Stomach smooth muscle (tissue), 2 donors: ENCODE data around the gene HOMER3.
"Not testable (repeated sequence)": the region's sequence is repeated elsewhere in the genome, so short reads cannot be mapped to it uniquely, and the experiment has no call there.

Source experiments
- H3K27ac ChIP-seq: one replicate; pipeline ENCODE4 v1.7.0; 2013; ENCODE audit warnings: mild to moderate bottlenecking, low read length, inconsistent platforms
- H3K27me3 ChIP-seq, 2 donors: one replicate each; pipeline ENCODE4 v1.7.0; 2013; ENCODE audit warnings: low read length in 2 of 2; ENCODE audit not compliant: insufficient read depth in 2 of 2, control insufficient read depth in 1 of 2
- H3K36me3 ChIP-seq, 2 donors: one replicate each; pipeline ENCODE4 v1.7.0; 2013; ENCODE audit warnings: low read length in 2 of 2; ENCODE audit not compliant: control insufficient read depth in 2 of 2, insufficient read depth in 2 of 2
- H3K4me1 ChIP-seq: one replicate; pipeline ENCODE4 v1.7.0; 2013; ENCODE audit warnings: low read length; ENCODE audit not compliant: control insufficient read depth, insufficient read depth
- H3K4me3 ChIP-seq, 2 donors: one replicate each; pipeline ENCODE4 v1.7.0; 2013; ENCODE audit warnings: low read length in 2 of 2
- H3K9ac ChIP-seq, 2 donors: one replicate each; pipeline ENCODE4 v1.7.0; 2013; ENCODE audit warnings: low read length in 2 of 2, mild to moderate bottlenecking in 1 of 2
- H3K9me3 ChIP-seq, 2 donors: one replicate each; pipeline ENCODE4 v1.7.0; 2013; ENCODE audit warnings: low read length in 2 of 2; ENCODE audit not compliant: control insufficient read depth in 2 of 2
- donor health status: healthy.
- donor health status: Pancreatic carcinoma.

The HOMER3 gene

DNA sequence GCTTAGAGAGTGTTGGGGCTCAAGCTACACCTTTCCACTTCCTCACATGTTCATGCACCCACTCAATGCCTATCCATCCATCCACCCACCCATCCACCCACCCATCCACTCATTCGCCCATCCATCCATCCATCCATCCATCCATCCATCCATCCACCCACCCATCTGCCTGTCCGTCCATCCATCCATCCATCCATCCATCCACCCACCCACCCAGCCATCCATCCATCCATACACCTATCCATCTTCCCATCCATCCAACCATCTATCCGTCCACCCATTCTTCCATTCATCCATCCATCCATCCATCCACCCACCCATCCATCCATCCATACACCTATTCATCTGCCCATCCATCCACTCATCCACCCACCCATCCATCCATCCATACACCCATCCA is 13.1 kb upstream of the HOMER3 start:
- H3K27me3 ChIP-seq = no peaks in the 10 kb centered on the region

DNA sequence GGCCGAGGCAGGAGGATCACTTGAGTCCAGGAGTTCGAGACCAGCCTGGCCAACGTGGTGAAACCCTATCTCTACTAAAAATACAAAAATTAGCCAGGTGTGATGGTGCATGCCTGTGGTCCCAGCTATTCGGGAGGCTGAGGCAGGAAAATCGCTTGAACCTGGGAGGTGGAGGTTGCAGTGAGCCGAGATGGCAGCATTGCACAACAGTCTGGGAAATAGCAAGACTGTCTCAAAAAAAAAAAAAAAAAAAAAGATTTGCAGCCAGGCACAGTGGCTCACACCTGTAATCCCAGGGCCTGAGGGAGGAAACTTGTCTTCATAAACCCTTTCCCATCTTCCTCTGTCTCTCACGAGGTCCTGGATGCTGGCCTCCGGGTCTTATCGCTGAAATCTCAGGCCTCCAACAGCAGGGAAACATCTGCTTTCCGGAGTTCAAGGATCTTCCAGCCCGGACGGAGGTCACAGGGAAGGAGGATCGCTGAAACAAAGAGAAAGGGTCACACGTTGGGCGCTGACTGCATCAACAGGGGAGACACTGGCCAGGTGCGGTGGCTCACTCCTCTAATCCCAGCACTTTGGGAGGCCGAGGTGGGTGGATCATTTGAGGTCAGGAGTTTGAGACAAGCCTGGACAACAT is 11.5 kb upstream of the HOMER3 start:
- not testable (repeated sequence) for H3K9ac ChIP-seq, H3K4me3 ChIP-seq, H3K27ac ChIP-seq, H3K27me3 ChIP-seq, H3K9me3 ChIP-seq, H3K4me1 ChIP-seq, H3K36me3 ChIP-seq

More for the DNA sequence above, 13.1 kb upstream of the HOMER3 start:
- Histone ChIP-seq H3K4me1 (no peaks in the 10 kb centered on the region), H3K27ac (no peak overlapping the region), H3K9me3 (no peaks in the 10 kb centered on the region), H3K4me3 (no peak overlapping the region), H3K36me3 (no peaks in the 10 kb centered on the region), H3K9ac (no peak overlapping the region)

DNA sequence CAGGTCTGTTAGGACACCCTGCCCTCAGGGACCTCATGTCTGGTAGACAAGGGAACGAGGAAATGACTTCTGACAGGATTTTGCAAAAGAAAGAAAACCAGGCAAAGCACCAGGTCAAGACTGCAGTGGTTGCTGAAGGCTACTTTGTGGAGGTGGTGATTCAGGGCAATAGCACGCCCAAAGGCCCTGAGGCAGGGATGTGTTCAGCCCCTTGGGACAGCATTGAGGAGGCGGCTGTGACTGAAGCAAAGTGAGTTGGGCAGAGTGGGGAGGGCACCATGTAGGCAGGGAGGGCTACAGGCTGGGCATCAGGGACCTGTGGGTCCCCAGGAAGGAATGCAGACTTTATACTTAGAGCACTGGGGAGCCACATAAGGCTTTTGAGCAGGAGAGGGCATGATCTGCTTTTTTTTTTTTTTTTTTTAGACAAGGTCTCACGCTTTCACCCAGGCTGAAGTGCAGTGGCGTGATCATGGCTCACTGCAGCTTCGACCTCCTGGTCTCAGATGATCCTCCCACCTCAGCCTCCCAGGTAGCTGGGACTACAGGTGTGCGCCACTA is 10.8 kb upstream of the HOMER3 start:
- no peaks in the 10 kb centered on the region for H3K4me1 ChIP-seq
- H3K36me3 ChIP-seq = no peaks in the 10 kb centered on the region
- H3K9ac ChIP-seq = no peak overlapping the region
- H3K9me3 ChIP-seq = no peaks in the 10 kb centered on the region
- no peaks in the 10 kb centered on the region for H3K27me3 ChIP-seq
- no peak overlapping the region for H3K27ac ChIP-seq
- no peak overlapping the region for H3K4me3 ChIP-seq

DNA sequence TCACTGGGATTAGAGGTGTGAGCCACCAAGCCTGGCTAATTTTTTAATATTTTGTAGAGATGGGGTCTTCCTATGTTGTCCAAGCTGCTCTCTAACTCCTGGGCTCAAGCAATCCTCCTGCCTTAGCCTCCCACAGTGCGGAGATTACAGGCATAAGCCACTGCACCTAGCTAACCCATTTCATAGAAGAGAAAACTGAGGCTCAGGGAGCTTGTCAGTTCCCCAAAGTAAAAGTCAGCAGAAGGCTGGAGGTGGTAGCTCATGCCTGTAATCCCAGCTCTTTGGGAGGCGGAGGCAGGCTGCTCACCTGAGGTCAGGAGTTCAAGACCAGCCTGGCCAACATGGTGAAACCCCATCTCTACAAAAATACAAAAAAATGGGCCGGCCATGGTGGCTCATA is 8.8 kb upstream of the HOMER3 start:
- Histone ChIP-seq H3K4me3 (no peak overlapping the region), H3K27me3 (no peaks in the 10 kb centered on the region), H3K27ac (no peak overlapping the region), H3K9ac (no peak overlapping the region), H3K4me1 (no peaks in the 10 kb centered on the region), H3K9me3 (no peaks in the 10 kb centered on the region), H3K36me3 (no peaks in the 10 kb centered on the region)

DNA sequence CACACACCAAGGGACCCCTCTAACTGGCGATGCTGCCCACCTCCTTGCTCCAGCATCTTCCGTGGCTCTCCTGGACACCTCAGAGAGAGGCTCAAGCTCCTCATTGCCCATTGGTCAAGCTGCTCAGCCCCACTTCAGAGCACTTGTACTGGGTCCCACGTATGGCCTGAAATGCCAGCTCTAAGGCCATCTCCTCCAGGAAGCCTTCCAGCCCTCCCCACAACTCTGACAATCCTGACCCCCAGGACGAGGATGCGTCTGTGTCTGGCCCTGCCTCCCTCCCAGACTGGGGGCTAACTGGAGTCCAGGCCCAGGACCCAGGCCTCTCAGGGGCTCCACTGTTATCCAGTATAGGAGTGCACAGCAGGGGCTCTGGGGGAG is 7.9 kb upstream of the HOMER3 start:
- H3K4me3 ChIP-seq = no peak overlapping the region
- H3K9ac ChIP-seq = no peak overlapping the region
- H3K4me1 ChIP-seq = no peaks in the 10 kb centered on the region
- no peak overlapping the region for H3K27ac ChIP-seq
- no peaks in the 10 kb centered on the region for H3K27me3 ChIP-seq
- no peaks in the 10 kb centered on the region for H3K36me3 ChIP-seq
- H3K9me3 ChIP-seq = no peaks in the 10 kb centered on the region

DNA sequence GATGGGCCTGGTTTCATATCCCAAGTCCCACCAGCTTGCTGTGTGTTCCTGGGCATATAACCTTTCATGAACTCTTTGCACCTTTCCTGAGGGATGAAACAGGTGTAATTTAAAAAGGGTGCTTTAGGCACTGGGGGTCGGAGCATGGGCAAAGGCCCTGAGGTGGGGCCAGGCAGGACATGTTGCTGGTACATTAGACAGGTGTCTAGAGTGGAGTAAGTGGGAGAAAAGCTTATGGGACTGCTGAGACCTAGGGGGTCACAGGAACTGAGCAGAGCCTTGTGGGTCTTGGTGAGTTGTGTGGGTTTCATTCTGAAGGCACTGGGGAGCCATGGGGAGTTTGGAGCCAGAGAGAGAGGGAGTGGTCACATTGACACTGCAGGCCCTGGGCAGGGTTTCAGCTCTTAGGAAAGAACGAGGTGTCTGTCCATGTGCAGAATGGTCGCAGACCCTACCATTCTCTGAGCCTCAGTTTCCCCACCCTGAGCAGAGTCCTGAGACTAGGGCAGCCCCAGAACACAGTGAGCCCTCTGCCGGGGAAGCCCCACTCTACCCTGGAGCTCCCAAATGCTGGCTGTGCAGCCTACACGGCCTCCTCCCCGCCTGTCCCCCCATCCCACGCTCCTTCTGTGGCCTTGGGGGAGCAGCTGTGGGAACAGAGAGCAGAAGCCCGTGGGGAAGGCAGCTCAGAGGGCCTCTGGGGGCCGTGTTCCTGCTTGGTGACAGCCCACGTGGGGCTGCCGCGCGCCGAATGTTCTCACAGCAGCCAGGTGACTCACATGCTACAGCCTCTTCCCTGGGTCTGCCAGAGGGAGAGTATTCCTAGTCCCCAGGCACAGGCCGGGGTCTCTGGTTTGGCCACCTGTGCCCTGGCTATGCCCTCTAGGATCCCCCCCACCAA is 7.3 kb upstream of the HOMER3 start:
- Histone ChIP-seq H3K9ac (no peak overlapping the region), H3K36me3 (no peaks in the 10 kb centered on the region), H3K4me1 (no peaks in the 10 kb centered on the region), H3K4me3 (no peak overlapping the region), H3K9me3 (no peaks in the 10 kb centered on the region), H3K27me3 (no peaks in the 10 kb centered on the region), H3K27ac (no peak overlapping the region)

DNA sequence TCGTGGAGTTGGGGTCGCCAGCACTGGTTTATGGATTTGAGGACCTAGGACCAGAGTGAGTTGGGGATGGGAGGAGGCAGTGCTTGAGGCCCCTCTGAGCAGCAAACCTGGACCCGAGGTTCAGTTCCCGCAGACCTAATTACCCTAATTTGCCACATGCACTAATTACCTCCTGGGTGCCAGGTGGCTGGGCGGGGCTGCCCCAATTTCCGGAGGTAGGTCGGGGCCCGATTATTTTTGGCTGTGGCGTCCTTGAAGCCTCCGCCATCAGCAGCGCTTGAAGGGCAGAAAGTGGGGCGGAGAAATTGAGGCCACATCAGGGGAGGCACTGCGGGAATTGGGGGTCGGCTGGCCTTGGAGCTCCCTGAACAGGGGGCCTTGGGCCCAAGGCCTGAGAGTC is 5.9 kb upstream of the HOMER3 start:
- Histone ChIP-seq H3K4me1 (no peaks in the 10 kb centered on the region), H3K4me3 (no peak overlapping the region)

DNA sequence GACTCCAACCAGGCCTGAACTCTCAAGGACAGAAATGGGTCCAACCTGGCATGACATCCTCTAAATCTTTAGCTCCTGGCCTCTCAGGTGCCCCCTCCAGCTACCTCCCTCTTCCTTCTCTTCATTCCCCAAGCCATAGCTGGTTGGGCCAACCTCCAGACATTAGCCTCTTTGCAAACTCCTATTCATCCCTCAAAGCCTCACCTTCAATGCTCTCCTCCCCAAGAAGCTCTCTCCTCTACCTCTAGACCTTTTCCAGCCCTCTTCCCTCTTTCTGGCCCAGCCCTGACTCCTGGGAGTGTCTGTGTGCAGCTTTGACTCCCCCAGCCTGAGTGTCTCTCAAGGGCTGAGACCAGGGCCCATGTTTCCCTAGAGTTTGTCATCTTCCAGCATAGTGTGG is 5.3 kb upstream of the HOMER3 start:
- peaks cover 5% of the 10 kb centered on the region for H3K4me1 ChIP-seq
- H3K9me3 ChIP-seq = no peaks in the 10 kb centered on the region
- no peak overlapping the region for H3K27ac ChIP-seq
- H3K27me3 ChIP-seq = no peaks in the 10 kb centered on the region
- H3K36me3 ChIP-seq = no peaks in the 10 kb centered on the region
- H3K4me3 ChIP-seq = no peak overlapping the region
- no peak overlapping the region for H3K9ac ChIP-seq

More for the DNA sequence above, 5.9 kb upstream of the HOMER3 start:
- Histone ChIP-seq H3K9me3 (no peaks in the 10 kb centered on the region), H3K9ac (no peak overlapping the region), H3K36me3 (no peaks in the 10 kb centered on the region), H3K27me3 (no peaks in the 10 kb centered on the region), H3K27ac (no peak overlapping the region)

DNA sequence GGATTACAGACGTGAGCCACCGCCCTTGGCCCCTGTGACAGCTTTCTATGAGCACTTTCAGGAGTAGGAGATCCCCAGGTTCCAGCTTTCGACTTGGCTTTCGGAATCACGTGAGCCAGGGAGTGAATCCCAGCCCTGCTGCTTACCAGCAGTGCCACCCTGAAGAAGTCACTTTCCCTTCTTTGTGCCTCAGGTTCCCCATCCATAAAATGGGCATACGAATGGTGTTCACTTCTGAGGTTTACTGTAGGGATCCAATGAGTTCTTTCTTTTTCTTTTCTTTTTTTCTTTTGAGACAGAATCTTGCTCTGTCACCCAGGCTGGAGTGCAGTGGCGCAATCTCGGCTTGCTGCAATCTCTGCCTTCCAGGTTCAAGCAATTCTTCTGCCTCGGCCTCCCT is 4.3 kb upstream of the HOMER3 start:
- Histone ChIP-seq H3K36me3 (no peaks in the 10 kb centered on the region), H3K4me1 (peaks cover 9% of the 10 kb centered on the region), H3K27ac (no peak overlapping the region)

DNA sequence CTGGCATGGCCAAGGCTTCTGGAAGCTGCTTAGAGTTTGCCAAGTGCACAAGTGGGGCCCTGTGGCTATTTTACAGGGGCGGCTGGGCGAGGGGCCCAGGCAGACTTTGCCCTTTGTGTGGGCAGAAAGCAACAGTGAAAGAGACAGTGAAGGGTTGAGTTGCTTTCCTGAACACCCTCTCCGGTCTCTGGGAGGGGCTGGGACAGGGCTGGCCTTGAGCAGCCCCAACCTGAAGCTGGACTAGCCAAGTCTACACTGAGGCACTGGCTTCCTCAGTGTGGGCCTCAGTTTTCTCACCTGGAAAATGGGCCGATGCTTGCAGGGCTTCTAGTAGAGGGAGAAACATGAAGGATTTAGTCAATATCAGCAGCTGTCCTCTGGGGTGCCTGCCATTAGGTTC is 2.4 kb upstream of the HOMER3 start:
- Histone ChIP-seq H3K4me1 (peaks cover 18% of the 10 kb centered on the region), H3K27me3 (no peaks in the 10 kb centered on the region), H3K4me3 (no peak overlapping the region), H3K9me3 (no peaks in the 10 kb centered on the region), H3K9ac (no peak overlapping the region), H3K27ac (no peak overlapping the region), H3K36me3 (no peaks in the 10 kb centered on the region)

More for the DNA sequence above, 4.3 kb upstream of the HOMER3 start:
- Histone ChIP-seq H3K27me3 (no peaks in the 10 kb centered on the region), H3K9ac (no peak overlapping the region), H3K9me3 (no peaks in the 10 kb centered on the region), H3K4me3 (no peak overlapping the region)

DNA sequence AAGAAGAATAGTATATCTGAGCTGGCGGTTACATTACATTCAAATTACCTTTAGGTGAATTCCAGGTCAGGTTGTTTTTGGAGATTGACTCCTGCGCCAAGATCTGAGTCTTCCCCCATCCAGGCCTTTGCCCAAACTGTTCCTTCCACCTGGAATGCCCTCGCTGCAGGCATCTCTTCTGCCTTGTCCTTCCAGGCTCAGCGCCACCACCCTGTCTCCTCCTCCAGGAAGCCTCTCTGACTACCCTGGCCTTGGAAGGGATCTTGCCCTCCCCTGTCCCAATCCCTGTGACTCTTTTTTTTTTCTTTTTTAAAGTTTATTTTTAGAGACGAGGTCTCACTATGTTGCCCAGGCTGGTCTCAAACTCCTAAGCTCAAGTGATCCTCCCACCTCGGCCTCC is 1.7 kb upstream of the HOMER3 start:
- Histone ChIP-seq H3K36me3 (no peaks in the 10 kb centered on the region), H3K27ac (no peak overlapping the region), H3K9ac (no peak overlapping the region), H3K9me3 (no peaks in the 10 kb centered on the region), H3K4me3 (no peak overlapping the region), H3K27me3 (no peaks in the 10 kb centered on the region), H3K4me1 (peaks cover 18% of the 10 kb centered on the region)
